Caco-2 (cell line): ENCODE results near the gene DNAH8. TPM values are rescaled to one million over a fixed set of nuclear protein-coding genes. Genes with fewer than 3 reads are reported as not detected.

Experiments used
- BruUV-seq: library from RNA; stranded (reverse); fragments of 400-500 nt; replicated peaks from 2 replicates; lab custom pipeline; 2021; lab: Mats Ljungman, UMichigan
- CTCF ChIA-PET: fragments of 300-600 bp; sonication (Branson Sonifier 250); formaldehyde crosslinking; loops from one replicate; lab custom pipeline; 2022; ENCODE audit warnings: antibody characterized with exemption; lab: Charles Lee
- POLR2A ChIA-PET: fragments of 300-600 bp; sonication (Branson Sonifier 250); formaldehyde crosslinking; loops from one replicate; lab custom pipeline; 2022; ENCODE audit warnings: antibody characterized with exemption; lab: Charles Lee
- DNase-seq, 2 experiments: peaks; one replicate each; pipeline versions ENCODE4 v3.0.0 to v3.0.0-alpha.2; 2020 to 2022
- H3K27me3 ChIP-seq: replicated peaks from 2 replicates; pipeline ENCODE4 v1.6.0; 2011; ENCODE audit warnings: low read length; ENCODE audit not compliant: control insufficient read depth, insufficient read depth
- H3K36me3 ChIP-seq: 2 replicates; pipeline ENCODE4 v1.5.1; 2011; ENCODE audit warnings: low read length; ENCODE audit not compliant: control insufficient read depth, insufficient read depth
- H3K4me1 ChIP-seq: fragments of 250-450 bp; sonication (Bioruptor Pico); 2 replicates; pipeline ENCODE4 v1.5.1; 2020; ENCODE audit warnings: mild to moderate bottlenecking
- H3K4me3 ChIP-seq: 2 replicates; pipeline ENCODE4 v1.5.1; 2011; ENCODE audit warnings: low read depth, mild to moderate bottlenecking, control low read depth, low read length
- H3K9me3 ChIP-seq: fragments of 250-450 bp; sonication (Bioruptor Pico); 2 replicates; pipeline ENCODE4 v1.5.1; 2020; ENCODE audit warnings: mild to moderate bottlenecking, moderate library complexity
- H3K27ac Mint-ChIP-seq: one replicate; pipeline ENCODE4 v1.8.0; 2022; ENCODE audit warnings: mixed read lengths; ENCODE audit not compliant: unreplicated experiment
- H3K27me3 Mint-ChIP-seq: one replicate; pipeline ENCODE4 v1.8.0; 2022; ENCODE audit warnings: mixed read lengths; ENCODE audit not compliant: insufficient read depth, unreplicated experiment
- H3K36me3 Mint-ChIP-seq: one replicate; pipeline ENCODE4 v1.8.0; 2022; ENCODE audit warnings: mild to moderate bottlenecking, mixed read lengths; ENCODE audit not compliant: insufficient read depth, unreplicated experiment
- H3K4me1 Mint-ChIP-seq: one replicate; pipeline ENCODE4 v1.8.0; 2022; ENCODE audit warnings: low read depth, mixed read lengths; ENCODE audit not compliant: unreplicated experiment
- H3K4me3 Mint-ChIP-seq: one replicate; pipeline ENCODE4 v1.8.0; 2022; ENCODE audit warnings: mild to moderate bottlenecking, moderate library complexity, mixed read lengths; ENCODE audit not compliant: unreplicated experiment
- H3K9me3 Mint-ChIP-seq: one replicate; pipeline ENCODE4 v1.8.0; 2022; ENCODE audit warnings: mixed read lengths; ENCODE audit not compliant: unreplicated experiment
- intact Hi-C: fragments of 100-400 bp; cut with micrococcal nuclease; formaldehyde crosslinking; loops from one replicate; pipeline ENCODE4 v1.10.0; 2022; ENCODE audit not compliant: unreplicated experiment
- total RNA-seq: library from RNA; stranded (reverse); gene quantifications from 2 replicates; pipeline ENCODE4 v1.2.3, GENCODE V29; 2022
- TF ChIP-seq, protein P1 (sequence below), 2 experiments: fragments of 200-600 bp in 1 of 2; IDR thresholded peaks; 1 replicate in 1 of 2; 2 replicates in 1 of 2; pipeline versions ENCODE4 v1.5.1 to v1.8.0; 2011 to 2022; ENCODE audit warnings: antibody characterized with exemption in 1 of 2, control low read depth in 1 of 2, inconsistent platforms in 1 of 2, low read depth in 1 of 2, low read length in 1 of 2, mild to moderate bottlenecking in 1 of 2, moderate library complexity in 1 of 2; ENCODE audit not compliant: insufficient read depth in 1 of 2, severe bottlenecking in 1 of 2, unreplicated experiment in 1 of 2

DNAH8 gene
- total RNA-seq, 1 experiment from 2014 or later, result not detected

- Mint-ChIP-seq H3K9me3 (no peaks in the 10 kb centered on the region), H3K36me3 (no peaks in the 10 kb centered on the region), H3K4me3 (no peak overlapping the region), H3K27me3 (no peaks in the 10 kb centered on the region), H3K27ac (no peak overlapping the region), H3K4me1 (no peaks in the 10 kb centered on the region)
- H3K27me3 ChIP-seq, result no peaks in the 10 kb centered on the region
- intact Hi-C loops, result no loop called here
- no peak for DNase-seq
- no peaks in the 10 kb centered on the region for H3K36me3 ChIP-seq
- H3K4me3 ChIP-seq, result no peak overlapping the region
- ChIA-PET CTCF (interaction anchor here (1.0 kb wide), 1 partner anchor 8 kb away, joined by 4 read pairs; no protein-coding TSS in a partner anchor), POLR2A (no interaction called here)
- TF ChIP-seq, protein P1, sequence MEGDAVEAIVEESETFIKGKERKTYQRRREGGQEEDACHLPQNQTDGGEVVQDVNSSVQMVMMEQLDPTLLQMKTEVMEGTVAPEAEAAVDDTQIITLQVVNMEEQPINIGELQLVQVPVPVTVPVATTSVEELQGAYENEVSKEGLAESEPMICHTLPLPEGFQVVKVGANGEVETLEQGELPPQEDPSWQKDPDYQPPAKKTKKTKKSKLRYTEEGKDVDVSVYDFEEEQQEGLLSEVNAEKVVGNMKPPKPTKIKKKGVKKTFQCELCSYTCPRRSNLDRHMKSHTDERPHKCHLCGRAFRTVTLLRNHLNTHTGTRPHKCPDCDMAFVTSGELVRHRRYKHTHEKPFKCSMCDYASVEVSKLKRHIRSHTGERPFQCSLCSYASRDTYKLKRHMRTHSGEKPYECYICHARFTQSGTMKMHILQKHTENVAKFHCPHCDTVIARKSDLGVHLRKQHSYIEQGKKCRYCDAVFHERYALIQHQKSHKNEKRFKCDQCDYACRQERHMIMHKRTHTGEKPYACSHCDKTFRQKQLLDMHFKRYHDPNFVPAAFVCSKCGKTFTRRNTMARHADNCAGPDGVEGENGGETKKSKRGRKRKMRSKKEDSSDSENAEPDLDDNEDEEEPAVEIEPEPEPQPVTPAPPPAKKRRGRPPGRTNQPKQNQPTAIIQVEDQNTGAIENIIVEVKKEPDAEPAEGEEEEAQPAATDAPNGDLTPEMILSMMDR (IDR thresholded peaks at IDR 0.05; ENCODE audit: insufficient read depth in 1 of 2, low read depth in 1 of 2, low read length in 1 of 2, severe bottlenecking in 1 of 2, unreplicated experiment in 1 of 2), result no peak
- no TSS peak for BruUV-seq
- no peaks in the 10 kb centered on the region for H3K9me3 ChIP-seq
- H3K4me1 ChIP-seq, result no peaks in the 10 kb centered on the region
Measured at GRCh38 chr6:38988736-38989449, 273.8 kb downstream of the DNAH8 start.

- CTCF ChIA-PET, result no interaction called here
- BruUV-seq, result no TSS peak
- Histone ChIP-seq H3K4me1 (no peaks in the 10 kb centered on the region), H3K36me3 (no peaks in the 10 kb centered on the region), H3K9me3 (no peaks in the 10 kb centered on the region), H3K27me3 (no peaks in the 10 kb centered on the region), H3K4me3 (no peak overlapping the region)
- Mint-ChIP-seq H3K36me3 (no peaks in the 10 kb centered on the region), H3K9me3 (no peaks in the 10 kb centered on the region), H3K4me3 (no peak overlapping the region), H3K27ac (no peak overlapping the region), H3K4me1 (no peaks in the 10 kb centered on the region), H3K27me3 (peaks cover 2% of the 10 kb centered on the region)
- intact Hi-C loops, result no loop called here
- no peak for DNase-seq
- POLR2A ChIA-PET, result no interaction called here
- TF ChIP-seq, protein P1 (IDR thresholded peaks at IDR 0.05; ENCODE audit: insufficient read depth in 1 of 2, low read depth in 1 of 2, low read length in 1 of 2, severe bottlenecking in 1 of 2, unreplicated experiment in 1 of 2), result no peak
Measured at GRCh38 chr6:38990475-38990874, 275.4 kb downstream of the DNAH8 start.

- BruUV-seq, result no TSS peak
- intact Hi-C loops, result loop anchor here (1.0 to 2.0 kb wide), 3 partner anchors 96 to 314 kb away; no protein-coding TSS in a partner anchor
- no peak overlapping the region for H3K4me3 Mint-ChIP-seq
- H3K4me3 ChIP-seq, result no peak overlapping the region
- no peaks in the 10 kb centered on the region for H3K27me3 ChIP-seq
- H3K27me3 Mint-ChIP-seq, result peaks cover 13% of the 10 kb centered on the region
- no peaks in the 10 kb centered on the region for H3K9me3 ChIP-seq
- ChIA-PET CTCF (interaction anchor here (0.5 to 2.2 kb wide), 16 partner anchors 16 to 825 kb away, joined by 3 to 33 read pairs (median 6); no protein-coding TSS in a partner anchor), POLR2A (no interaction called here)
- no peak for DNase-seq
- no peaks in the 10 kb centered on the region for H3K4me1 ChIP-seq
- H3K9me3 Mint-ChIP-seq, result no peaks in the 10 kb centered on the region
- no peak overlapping the region for H3K27ac Mint-ChIP-seq
- no peaks in the 10 kb centered on the region for H3K36me3 ChIP-seq
- TF ChIP-seq, protein P1 (IDR thresholded peaks at IDR 0.05; ENCODE audit: insufficient read depth in 1 of 2, low read depth in 1 of 2, low read length in 1 of 2, severe bottlenecking in 1 of 2, unreplicated experiment in 1 of 2), result no peak
- H3K36me3 Mint-ChIP-seq, result no peaks in the 10 kb centered on the region
- H3K4me1 Mint-ChIP-seq, result no peaks in the 10 kb centered on the region
Measured at GRCh38 chr6:38996676-38997075, 281.6 kb downstream of the DNAH8 start.
